Loucy (cell line): ENCODE measurements around the gene STIM1.

Experiments
- CTCF ChIP-seq: fragments of 200-600 bp; sonication (generic); conservative IDR thresholded peaks from 2 replicates; pipeline ENCODE4 v1.5.1; 2014; ENCODE audit warnings: mild to moderate bottlenecking, antibody characterized with exemption, low read length
- EZH2phosphoT487 ChIP-seq: fragments of 200-600 bp; IDR thresholded peaks from 2 replicates; pipeline ENCODE4 v1.6.1; 2018; ENCODE audit warnings: antibody characterized with exemption, mild to moderate bottlenecking, moderate library complexity, borderline replicate concordance

GRCh38 chr11:3873712-3874349 is 18.4 kb downstream of the STIM1 start:
- TF ChIP-seq CTCF (no peak), EZH2phosphoT487 (no peak)
